ENCODE results near the gene KCTD20.
A peak's percentile ranks its signal among the peaks of the same experiment; 100 is the strongest.
"Not testable (repeated sequence)": the region's sequence is repeated elsewhere in the genome, so short reads cannot be mapped to it uniquely, and the experiment has no call there.

The KCTD20 gene

GRCh38 chr6:36442671-36443470, at the start of gene KCTD20, which contains the start of gene PXT1:
KCTD20 (plus strand) TSS chr6:36443000; CDS start chr6:36470098, 27,098 bp downstream.
PXT1 (minus strand) TSS chr6:36442854; CDS start chr6:36426082, 16,772 bp downstream.
- H3K27ac ChIP-seq, result peak within 1 kb of the TSS; percentile 90
- peak within 1 kb of the TSS; percentile 81 for H3K4me3 ChIP-seq
- H3K9me3 ChIP-seq (ENCODE audit: low read depth, low read length), result no peaks in the 10 kb centered on the region
- H3K36me3 ChIP-seq (ENCODE audit: insufficient read depth, low read length), result peaks cover 14% of the 10 kb centered on the region
- peak; percentile 87 for TF ChIP-seq POLR2AphosphoS5 (IDR thresholded peaks at IDR 0.05; ENCODE audit: borderline replicate concordance, low read depth, low read length)
- no peak for TF ChIP-seq EZH2 (IDR thresholded peaks at IDR 0.05)
- H3K9ac ChIP-seq (ENCODE audit: insufficient read length), result peak within 1 kb of the TSS; percentile 93
- DNase-seq (ENCODE audit: low read depth, low spot score), result no peak

GRCh38 chr6:36399970-36400369, 42.8 kb upstream of the KCTD20 start:
- no peak for TF ChIP-seq POLR2AphosphoS5 (IDR thresholded peaks at IDR 0.05; ENCODE audit: borderline replicate concordance, low read depth, low read length)
- no peak for TF ChIP-seq EZH2 (IDR thresholded peaks at IDR 0.05)
- TF ChIP-seq FOXP2 (optimal IDR thresholded peaks at IDR 0.05; ENCODE audit: control extremely low read depth, extremely low read length, insufficient read depth), result no peak
- H3K27ac ChIP-seq, result no peak overlapping the region
- no peak for DNase-seq (ENCODE audit: low read depth, low spot score)
- no peaks in the 10 kb centered on the region for H3K9me3 ChIP-seq (ENCODE audit: low read depth, low read length)
- H3K9ac ChIP-seq (ENCODE audit: insufficient read length), result no peak overlapping the region
- H3K36me3 ChIP-seq (ENCODE audit: insufficient read depth, low read length), result no peaks in the 10 kb centered on the region
- no peak overlapping the region for H3K4me3 ChIP-seq

- Histone ChIP-seq H3K27ac (no peak overlapping the region), H3K9ac (ENCODE audit: insufficient read length) (no peak overlapping the region), H3K36me3 (ENCODE audit: insufficient read depth, low read length) (no peaks in the 10 kb centered on the region), H3K4me3 (no peak overlapping the region), H3K9me3 (ENCODE audit: low read depth, low read length) (no peaks in the 10 kb centered on the region)
- no peak for TF ChIP-seq FOXP2 (optimal IDR thresholded peaks at IDR 0.05; ENCODE audit: control extremely low read depth, extremely low read length, insufficient read depth)
- no peak for TF ChIP-seq POLR2AphosphoS5 (IDR thresholded peaks at IDR 0.05; ENCODE audit: borderline replicate concordance, low read depth, low read length)
- TF ChIP-seq EZH2 (IDR thresholded peaks at IDR 0.05), result no peak
- DNase-seq (ENCODE audit: low read depth, low spot score), result no peak
Observed at GRCh38 chr6:36402481-36402880, 40.3 kb upstream of the KCTD20 start.

GRCh38 chr6:36404164-36404563, 38.6 kb upstream of the KCTD20 start:
- Histone ChIP-seq H3K9ac (ENCODE audit: insufficient read length) (no peak overlapping the region), H3K36me3 (ENCODE audit: insufficient read depth, low read length) (no peaks in the 10 kb centered on the region), H3K4me3 (no peak overlapping the region), H3K9me3 (ENCODE audit: low read depth, low read length) (no peaks in the 10 kb centered on the region), H3K27ac (no peak overlapping the region)
- TF ChIP-seq FOXP2 (optimal IDR thresholded peaks at IDR 0.05; ENCODE audit: control extremely low read depth, extremely low read length, insufficient read depth), result no peak
- TF ChIP-seq POLR2AphosphoS5 (IDR thresholded peaks at IDR 0.05; ENCODE audit: borderline replicate concordance, low read depth, low read length), result no peak
- TF ChIP-seq EZH2 (IDR thresholded peaks at IDR 0.05), result no peak
- DNase-seq (ENCODE audit: low read depth, low spot score), result no peak

GRCh38 chr6:36409718-36410117, 33.1 kb upstream of the KCTD20 start:
- DNase-seq (ENCODE audit: low read depth, low spot score); H3K9ac ChIP-seq (ENCODE audit: insufficient read length); H3K36me3 ChIP-seq (ENCODE audit: insufficient read depth, low read length); H3K4me3 ChIP-seq; H3K9me3 ChIP-seq (ENCODE audit: low read depth, low read length); H3K27ac ChIP-seq: not testable (repeated sequence)

- TF ChIP-seq EZH2 (IDR thresholded peaks at IDR 0.05) (no peak), POLR2AphosphoS5 (IDR thresholded peaks at IDR 0.05; ENCODE audit: borderline replicate concordance, low read depth, low read length) (no peak), FOXP2 (optimal IDR thresholded peaks at IDR 0.05; ENCODE audit: control extremely low read depth, extremely low read length, insufficient read depth) (no peak)
- H3K27ac ChIP-seq, result no peak overlapping the region
- no peak overlapping the region for H3K9ac ChIP-seq (ENCODE audit: insufficient read length)
- no peak overlapping the region for H3K4me3 ChIP-seq
- no peaks in the 10 kb centered on the region for H3K9me3 ChIP-seq (ENCODE audit: low read depth, low read length)
- DNase-seq (ENCODE audit: low read depth, low spot score), result no peak
- no peaks in the 10 kb centered on the region for H3K36me3 ChIP-seq (ENCODE audit: insufficient read depth, low read length)
Observed at GRCh38 chr6:36413489-36414480, 29.0 kb upstream of the KCTD20 start.

DNA sequence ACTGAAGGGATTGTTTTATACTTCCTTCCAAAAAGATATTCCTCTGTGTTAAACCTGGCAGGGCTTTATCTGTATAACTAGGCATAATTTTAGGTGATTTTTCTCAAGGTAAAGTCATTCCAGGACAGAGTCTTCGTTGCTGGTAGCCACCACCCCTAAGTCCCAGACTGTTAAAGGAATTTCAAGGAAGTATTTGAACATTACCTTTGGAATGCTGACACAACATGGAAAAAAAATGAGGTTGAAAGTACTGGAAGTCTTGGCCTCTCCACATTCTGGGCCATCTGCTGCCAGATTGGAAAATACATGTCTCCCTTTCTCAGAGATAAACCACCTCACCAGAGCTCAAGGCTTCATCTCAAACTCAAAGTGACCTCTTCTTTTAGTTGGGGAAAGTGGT, 28.3 kb upstream of the KCTD20 start:
- no peak overlapping the region for H3K4me3 ChIP-seq
- no peaks in the 10 kb centered on the region for H3K36me3 ChIP-seq (ENCODE audit: insufficient read depth, low read length)
- TF ChIP-seq POLR2AphosphoS5 (IDR thresholded peaks at IDR 0.05; ENCODE audit: borderline replicate concordance, low read depth, low read length) (no peak), EZH2 (IDR thresholded peaks at IDR 0.05) (no peak), FOXP2 (optimal IDR thresholded peaks at IDR 0.05; ENCODE audit: control extremely low read depth, extremely low read length, insufficient read depth) (no peak)
- DNase-seq (ENCODE audit: low read depth, low spot score), result no peak
- no peak overlapping the region for H3K27ac ChIP-seq
- H3K9ac ChIP-seq (ENCODE audit: insufficient read length), result no peak overlapping the region
- H3K9me3 ChIP-seq (ENCODE audit: low read depth, low read length), result no peaks in the 10 kb centered on the region

DNA sequence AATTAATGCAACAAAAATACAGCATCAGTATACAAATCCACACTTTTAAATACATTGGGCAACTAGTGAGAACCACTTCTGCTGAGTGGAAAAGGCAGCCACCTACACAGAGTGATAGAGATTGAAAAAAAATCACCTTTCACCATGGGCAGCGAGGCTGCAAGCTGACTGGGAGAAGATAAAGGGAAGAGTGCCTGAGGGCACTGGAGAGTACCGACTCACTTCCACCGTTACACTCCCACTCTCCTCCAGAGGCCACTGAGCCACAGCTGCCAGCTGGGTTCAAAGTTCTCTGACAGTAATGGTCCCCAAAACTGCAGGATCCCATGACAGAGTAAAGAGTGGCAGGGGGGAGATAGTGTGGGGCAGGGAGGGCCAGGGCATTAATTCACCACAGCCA, 24.2 kb upstream of the KCTD20 start:
- no peak for TF ChIP-seq EZH2 (IDR thresholded peaks at IDR 0.05)
- TF ChIP-seq FOXP2 (optimal IDR thresholded peaks at IDR 0.05; ENCODE audit: control extremely low read depth, extremely low read length, insufficient read depth), result no peak
- TF ChIP-seq POLR2AphosphoS5 (IDR thresholded peaks at IDR 0.05; ENCODE audit: borderline replicate concordance, low read depth, low read length), result no peak
- no peak overlapping the region for H3K9ac ChIP-seq (ENCODE audit: insufficient read length)
- no peak overlapping the region for H3K27ac ChIP-seq
- H3K9me3 ChIP-seq (ENCODE audit: low read depth, low read length), result no peaks in the 10 kb centered on the region
- no peak for DNase-seq (ENCODE audit: low read depth, low spot score)
- no peak overlapping the region for H3K4me3 ChIP-seq
- H3K36me3 ChIP-seq (ENCODE audit: insufficient read depth, low read length), result no peaks in the 10 kb centered on the region

All from SK-N-MC (cell line).